Astrocyte of the cerebellum (primary cell): ENCODE results near the gene CPHXL2.

Experiments
- DNase-seq: peaks from one replicate; pipeline ENCODE4 v3.0.0-alpha.2; 2011; ENCODE audit warnings: low read depth
- H3K4me3 ChIP-seq: 2 replicates; pipeline ENCODE4 v1.5.1; 2011; ENCODE audit warnings: mild to moderate bottlenecking, low read depth, low read length, moderate library complexity
- in situ Hi-C: cut with HindIII; loops from 2 replicates; pipeline ENCODE4 v1.10.0; 2017; ENCODE audit warnings: low sequenced_read_pairs
- TF ChIP-seq, protein P1 (sequence below): IDR thresholded peaks from 2 replicates; pipeline ENCODE4 v1.5.1; 2012; ENCODE audit warnings: low read length, low read depth, moderate library complexity, mild to moderate bottlenecking; ENCODE audit errors: missing control alignments

Gene CPHXL2

DNA sequence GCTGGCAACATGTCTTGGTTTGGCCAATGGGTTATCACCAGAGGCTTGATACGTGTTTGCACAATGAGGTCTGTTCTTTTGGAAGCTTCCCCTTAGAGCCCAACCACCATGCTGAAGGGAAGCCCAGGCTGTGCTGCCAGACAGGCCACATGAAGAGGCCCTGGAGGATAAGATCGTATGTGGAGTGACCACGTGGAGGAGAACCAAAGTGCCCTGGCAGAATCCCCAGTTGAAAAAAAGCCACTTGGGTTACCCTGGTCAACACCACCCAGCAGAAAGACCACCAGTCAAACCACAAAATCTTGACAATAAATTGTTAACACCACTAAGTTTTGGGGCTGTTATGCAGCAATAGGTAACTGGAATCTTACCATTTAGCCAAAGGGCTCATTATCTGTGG is 46.8 kb downstream of the CPHXL2 start:
- in situ Hi-C loops, result no loop called here
- no peak overlapping the region for H3K4me3 ChIP-seq
- DNase-seq, result no peak
- TF ChIP-seq, protein P1, sequence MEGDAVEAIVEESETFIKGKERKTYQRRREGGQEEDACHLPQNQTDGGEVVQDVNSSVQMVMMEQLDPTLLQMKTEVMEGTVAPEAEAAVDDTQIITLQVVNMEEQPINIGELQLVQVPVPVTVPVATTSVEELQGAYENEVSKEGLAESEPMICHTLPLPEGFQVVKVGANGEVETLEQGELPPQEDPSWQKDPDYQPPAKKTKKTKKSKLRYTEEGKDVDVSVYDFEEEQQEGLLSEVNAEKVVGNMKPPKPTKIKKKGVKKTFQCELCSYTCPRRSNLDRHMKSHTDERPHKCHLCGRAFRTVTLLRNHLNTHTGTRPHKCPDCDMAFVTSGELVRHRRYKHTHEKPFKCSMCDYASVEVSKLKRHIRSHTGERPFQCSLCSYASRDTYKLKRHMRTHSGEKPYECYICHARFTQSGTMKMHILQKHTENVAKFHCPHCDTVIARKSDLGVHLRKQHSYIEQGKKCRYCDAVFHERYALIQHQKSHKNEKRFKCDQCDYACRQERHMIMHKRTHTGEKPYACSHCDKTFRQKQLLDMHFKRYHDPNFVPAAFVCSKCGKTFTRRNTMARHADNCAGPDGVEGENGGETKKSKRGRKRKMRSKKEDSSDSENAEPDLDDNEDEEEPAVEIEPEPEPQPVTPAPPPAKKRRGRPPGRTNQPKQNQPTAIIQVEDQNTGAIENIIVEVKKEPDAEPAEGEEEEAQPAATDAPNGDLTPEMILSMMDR, result no peak

DNA sequence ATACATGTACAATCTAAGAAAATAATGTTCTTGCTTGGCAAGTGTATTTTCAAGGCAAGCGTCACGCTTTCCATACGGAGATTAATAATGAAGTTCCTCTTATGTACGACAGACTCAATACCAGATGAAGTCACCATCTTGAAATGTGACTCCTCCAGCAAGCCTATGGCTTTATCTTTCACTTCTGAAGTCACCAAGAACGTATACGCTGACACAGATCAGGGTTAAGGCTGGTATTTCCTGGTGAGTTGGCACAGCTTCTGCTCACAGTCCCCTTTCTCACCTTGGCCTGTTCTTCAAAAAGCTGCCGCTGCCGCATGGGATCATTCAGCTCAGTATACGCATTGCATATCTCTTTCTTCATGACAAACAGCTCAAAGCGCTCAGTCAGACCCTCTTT is 47.7 kb downstream of the CPHXL2 start:
- in situ Hi-C loops, result no loop called here
- no peak for DNase-seq
- H3K4me3 ChIP-seq, result no peak overlapping the region
- TF ChIP-seq, protein P1, result no peak

DNA sequence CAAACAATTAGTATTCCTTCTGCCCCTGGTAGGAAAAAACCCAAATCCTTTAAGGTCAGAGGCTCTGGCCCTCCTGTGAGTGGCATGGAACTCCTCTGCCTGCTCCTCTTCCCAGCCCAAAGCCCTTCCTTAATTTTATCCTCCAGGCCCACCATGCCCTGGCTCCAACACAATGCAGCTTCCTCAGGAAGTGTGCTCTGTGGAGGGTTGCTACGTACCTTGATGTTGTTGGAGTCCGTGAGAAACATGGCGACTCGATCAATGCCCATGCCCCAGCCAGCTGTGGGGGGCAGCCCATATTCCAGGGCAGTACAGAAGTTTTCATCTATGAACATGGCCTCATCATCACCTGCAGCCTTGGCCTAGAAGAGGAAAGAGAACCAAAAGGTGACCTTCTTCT is 48.5 kb downstream of the CPHXL2 start:
- no peak for DNase-seq
- in situ Hi-C loops, result no loop called here
- no peak overlapping the region for H3K4me3 ChIP-seq
- TF ChIP-seq, protein P1, result no peak

DNA sequence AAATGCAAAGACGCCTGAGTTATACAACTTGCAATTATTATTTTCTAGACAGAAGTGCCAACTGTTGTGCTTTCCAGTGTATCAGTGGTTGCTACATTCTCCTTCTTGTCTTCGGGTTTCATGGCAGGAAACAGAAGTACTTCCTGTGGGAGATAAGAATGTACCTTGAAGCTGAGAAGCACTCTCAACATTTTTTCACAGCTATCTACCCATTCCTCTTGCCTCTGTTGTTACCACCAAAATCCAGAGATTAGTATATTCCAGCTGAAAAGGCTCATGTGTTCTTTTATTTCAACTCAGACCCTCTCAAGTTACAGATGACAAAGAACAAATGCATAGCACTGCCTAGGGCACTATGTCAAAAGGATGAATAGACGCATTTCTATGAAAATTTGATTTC is 49.0 kb downstream of the CPHXL2 start:
- DNase-seq, result no peak
- in situ Hi-C loops, result no loop called here
- H3K4me3 ChIP-seq, result no peak overlapping the region
- TF ChIP-seq, protein P1, result no peak

DNA sequence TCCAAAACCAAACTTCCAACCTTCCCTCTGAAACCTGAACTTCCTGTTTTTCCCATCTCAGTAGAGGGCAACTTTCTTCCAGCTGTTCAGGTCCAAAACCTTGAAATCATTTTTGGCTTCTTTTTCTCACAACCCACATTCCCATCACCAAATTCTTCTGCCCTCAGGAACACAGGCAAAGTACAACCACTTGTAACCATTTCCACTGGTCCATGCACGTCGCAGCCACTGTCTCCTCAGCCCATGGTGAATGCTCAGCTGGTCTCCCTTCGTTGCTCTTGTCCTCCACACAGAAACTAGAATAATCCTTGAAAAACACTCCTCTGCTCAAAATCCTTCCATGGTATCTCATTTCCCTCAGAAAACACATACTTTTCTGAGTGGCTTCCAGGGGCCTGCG is 50.0 kb downstream of the CPHXL2 start:
- H3K4me3 ChIP-seq, result no peak overlapping the region
- in situ Hi-C loops, result no loop called here
- TF ChIP-seq, protein P1, result no peak
- no peak for DNase-seq

DNA sequence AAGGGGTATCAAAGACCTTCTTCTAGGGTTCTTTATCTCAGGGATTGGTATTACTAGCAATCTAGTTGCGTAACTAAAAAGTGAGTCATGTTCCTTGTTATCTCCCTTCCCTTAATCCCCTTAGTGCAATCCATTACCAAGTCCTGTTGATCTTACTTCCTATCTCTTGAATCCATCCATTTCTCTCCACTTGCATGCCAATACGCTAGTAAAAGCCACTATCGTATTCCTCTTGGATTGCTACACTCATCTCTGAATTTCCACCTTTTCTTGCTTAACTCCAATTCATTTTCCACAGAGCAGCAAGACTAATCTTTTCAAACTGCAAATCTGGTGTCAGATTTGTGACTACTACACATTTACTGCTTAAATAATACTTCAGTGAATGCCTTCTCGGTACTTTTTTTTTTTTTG is 51.9 kb downstream of the CPHXL2 start:
- in situ Hi-C loops, result no loop called here
- no peak for DNase-seq
- no peak overlapping the region for H3K4me3 ChIP-seq
- TF ChIP-seq, protein P1, result no peak
